PC-9 (cell line): ENCODE data around the gene IRAG1.

Experiments used
- CTCF ChIP-seq: fragments of 200-600 bp; sonication (generic); conservative IDR thresholded peaks from 2 replicates; pipeline ENCODE4 v1.6.1; 2017; ENCODE audit warnings: mixed run types, antibody characterized with exemption, mild to moderate bottlenecking, moderate library complexity
- EZH2 ChIP-seq: fragments of 200-600 bp; sonication (generic); IDR thresholded peaks from 2 replicates; pipeline ENCODE4 v1.8.0; 2017; ENCODE audit warnings: antibody characterized with exemption, low read depth

- TF ChIP-seq CTCF (no peak), EZH2 (no peak)
These were observed 41.7 kb downstream of the IRAG1 start for GRCh38 chr11:10651656-10652361.
